ENCODE results near the gene POLR1F.
"Not testable (repeated sequence)": the region's sequence is repeated elsewhere in the genome, so short reads cannot be mapped to it uniquely, and the experiment has no call there.

Gene POLR1F

DNA sequence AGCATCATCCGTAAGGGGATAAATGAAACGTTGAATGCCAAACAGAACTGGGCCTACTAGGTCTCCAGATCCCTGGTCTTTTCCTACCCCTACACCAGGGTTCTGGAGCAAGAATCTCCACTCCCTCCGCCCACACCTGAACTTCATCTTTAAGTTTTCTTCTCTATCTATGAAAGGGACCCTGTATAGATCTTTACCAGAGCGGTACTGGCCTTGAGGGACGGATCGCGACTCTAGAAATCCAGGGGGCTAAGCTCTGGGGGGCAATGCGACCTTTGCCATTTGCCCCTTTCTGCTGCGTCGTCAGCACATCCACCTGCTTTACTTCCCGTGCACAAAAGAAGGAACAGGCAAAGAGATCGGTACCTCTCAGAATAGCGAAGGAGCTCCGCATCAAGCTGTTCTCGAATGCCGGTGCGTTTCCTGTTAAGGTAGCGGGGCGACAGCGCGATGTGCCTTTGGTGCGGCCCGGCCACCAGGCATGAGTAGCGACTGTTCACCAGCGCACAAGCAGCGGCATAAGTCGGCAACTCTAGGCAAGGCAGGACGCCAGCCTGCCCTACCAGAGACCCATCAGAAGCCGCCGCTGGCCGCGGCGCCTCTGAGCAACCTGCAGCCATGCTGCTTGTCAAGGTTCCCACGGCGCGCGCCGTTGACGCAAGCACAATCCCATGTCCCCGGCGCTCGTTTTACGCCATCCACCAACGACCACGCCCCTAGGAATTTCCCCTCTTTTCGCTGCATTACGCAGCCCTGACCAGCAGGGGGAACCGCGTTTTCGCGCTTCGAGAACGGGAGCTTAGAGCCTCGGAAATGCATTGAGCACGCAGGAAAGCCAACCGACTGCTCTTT lies at the start of gene POLR1F:
POLR1F (minus strand) TSS at position 641 of the 852 bp plus-strand sequence; CDS start at position 620, 21 bp downstream.
- peak; percentile 96 for DNase-seq

GRCh38 chr7:19754521-19755116 lies 45.8 kb upstream of the POLR1F start:
- no peak for DNase-seq

GRCh38 chr7:19752020-19752419 lies 43.2 kb upstream of the POLR1F start:
- no peak for DNase-seq

GRCh38 chr7:19749658-19750057 lies 40.8 kb upstream of the POLR1F start:
- no peak for DNase-seq

DNA sequence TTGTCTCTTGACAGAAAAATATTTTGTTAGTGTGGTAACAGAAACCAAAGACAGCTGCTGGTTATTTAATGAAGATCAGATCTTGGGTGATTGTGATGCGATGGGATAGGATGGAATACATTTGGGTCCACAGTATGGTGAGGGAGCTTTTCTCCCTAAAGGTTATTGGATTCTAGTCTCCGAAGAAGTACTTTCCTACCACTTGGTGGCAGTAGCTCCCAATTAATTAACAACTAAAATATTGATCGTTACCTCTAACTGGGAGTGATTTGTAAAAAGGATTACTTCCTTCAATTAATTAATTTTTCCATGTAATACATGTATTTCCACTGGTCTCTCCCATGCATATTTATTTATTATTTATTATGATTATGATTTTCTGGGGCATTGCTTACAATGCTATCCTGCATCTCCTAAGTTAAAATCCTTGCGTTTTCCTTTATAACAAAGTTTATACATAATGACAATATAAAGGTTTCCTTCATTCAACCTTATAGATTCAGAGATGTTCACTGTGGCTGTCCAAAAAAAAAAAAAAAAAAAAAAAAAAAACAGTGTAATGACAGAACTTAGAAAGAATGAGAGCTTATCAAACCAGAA lies 39.0 kb upstream of the POLR1F start:
- no peak for DNase-seq

DNA sequence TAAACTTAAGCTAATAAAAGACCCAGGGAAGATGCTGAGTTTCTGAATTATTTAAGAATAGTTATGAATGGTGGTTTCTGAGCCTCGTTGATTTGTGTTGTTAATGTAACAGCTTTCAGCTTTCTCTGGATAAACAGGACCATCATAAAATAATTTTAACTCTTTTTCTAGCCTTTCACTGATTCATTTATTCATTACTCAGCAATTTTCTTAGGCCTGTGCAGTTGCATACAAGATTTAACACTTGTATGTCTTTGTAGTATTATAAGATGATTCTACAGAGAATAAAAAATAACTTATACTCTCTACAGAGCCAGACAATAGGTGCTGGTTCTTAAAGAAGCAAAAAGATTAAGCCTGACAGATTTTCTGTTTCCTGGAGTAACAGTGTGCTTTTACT lies 35.2 kb upstream of the POLR1F start:
- DNase-seq: no peak

DNA sequence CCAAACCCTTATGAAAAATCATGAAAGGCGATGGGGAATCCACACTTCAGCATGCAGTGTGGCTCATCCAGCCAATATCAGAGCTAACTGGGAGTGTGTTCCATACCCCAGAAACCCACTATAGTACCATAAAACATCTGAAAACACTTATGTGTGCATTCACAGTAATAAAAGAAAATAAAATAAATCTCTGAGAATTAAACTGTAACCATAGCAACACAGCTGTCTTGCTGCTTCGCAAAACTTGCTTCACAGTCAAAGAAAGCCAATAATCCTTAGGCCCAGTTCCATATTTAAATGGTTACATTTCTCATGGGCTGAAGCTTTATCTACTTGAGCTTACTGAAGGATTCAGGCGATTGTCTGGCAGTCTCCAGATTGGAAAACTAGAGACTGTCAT lies 19.9 kb upstream of the POLR1F start:
- no peak for DNase-seq

- DNase-seq: no peak
Observed at GRCh38 chr7:19725770-19726169, 16.9 kb upstream of the POLR1F start.

DNA sequence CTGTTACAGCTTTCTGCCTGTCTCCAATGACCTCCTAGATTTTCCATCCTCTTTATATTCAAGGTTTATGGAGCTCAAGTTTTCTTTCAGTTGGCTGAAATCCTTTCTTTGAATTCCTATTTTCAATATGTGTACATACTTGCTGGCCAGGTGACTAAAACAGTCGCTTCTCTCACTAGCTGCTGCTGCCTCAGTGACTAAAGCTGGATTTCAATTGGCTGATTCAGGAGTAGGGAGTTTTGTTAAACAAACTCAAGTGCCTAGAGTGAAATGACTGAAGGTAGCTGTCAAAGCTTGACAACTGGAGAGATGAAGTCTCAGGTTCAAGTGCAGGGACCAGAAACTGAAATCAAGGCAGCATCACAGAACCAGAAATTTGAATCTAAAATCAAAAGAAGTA lies 6.7 kb upstream of the POLR1F start:
- no peak for DNase-seq

- no peak for DNase-seq
Observed at GRCh38 chr7:19713676-19714075, 4.8 kb upstream of the POLR1F start.

GRCh38 chr7:19709249-19709578 lies 377 bp upstream of the POLR1F start:
- no peak for DNase-seq

- no peak for DNase-seq
Observed at GRCh38 chr7:19707240-19707639, 1.6 kb downstream of the POLR1F start.

DNA sequence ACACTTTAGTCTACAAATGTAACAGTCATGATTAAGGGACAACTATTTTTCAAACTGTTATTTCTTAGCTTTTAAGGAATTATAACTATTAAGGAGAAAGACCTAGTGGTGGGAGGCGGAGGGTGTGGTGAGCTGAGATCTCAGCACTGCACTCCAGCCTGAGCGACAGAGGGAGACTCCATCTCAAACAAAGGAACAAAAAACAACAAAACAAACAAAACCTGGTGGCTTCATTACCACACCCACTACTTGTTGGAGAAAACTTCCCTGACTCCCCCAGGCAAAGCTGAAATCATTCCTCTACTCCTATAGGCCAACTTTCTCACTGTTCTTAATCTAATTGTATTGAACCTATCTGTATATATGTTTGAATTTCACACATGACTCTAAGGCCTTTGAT lies 3.2 kb downstream of the POLR1F start:
- DNase-seq: no peak

DNA sequence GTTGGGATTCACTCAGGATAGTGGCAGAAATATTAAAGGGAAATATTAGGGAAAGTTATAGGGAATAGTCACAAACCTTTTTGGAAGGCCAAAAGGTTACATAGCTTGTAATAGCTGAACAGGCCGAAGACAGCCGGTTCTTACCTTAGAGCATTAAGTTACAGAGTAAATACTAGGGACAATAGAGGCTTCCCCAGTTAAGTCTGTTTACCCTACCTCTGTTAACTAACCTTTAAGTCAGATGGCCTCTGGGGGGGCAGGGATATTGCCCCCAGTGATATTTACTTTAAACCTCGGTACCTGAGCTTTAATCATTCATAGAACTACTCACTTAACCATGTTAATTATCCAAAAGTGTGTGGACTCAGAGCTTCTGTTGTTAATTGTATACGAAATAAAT lies 7.4 kb downstream of the POLR1F start:
- no peak for DNase-seq

GRCh38 chr7:19700936-19701335 lies 7.9 kb downstream of the POLR1F start:
- no peak for DNase-seq

GRCh38 chr7:19698331-19698730 lies 10.5 kb downstream of the POLR1F start:
- DNase-seq: no peak

DNA sequence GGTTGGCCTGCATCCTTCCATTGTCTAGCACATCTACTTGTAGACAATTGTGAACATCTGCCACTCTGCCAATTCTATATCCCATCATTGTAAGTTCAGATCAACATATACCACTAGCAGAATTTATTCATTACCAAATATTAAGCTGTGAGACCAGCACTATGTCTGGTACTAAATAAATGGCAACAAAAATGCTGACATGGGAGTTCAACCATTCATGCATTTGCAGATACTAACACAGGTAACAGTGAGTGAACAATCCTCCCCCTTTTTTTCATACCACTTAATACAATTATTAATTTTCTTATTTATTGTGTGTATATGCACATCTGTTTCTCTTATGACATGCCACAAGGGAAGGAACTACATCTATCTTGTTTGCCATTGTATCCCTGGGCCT lies 11.9 kb downstream of the POLR1F start:
- no peak for DNase-seq

GRCh38 chr7:19692111-19692828 lies 16.6 kb downstream of the POLR1F start:
- no peak for DNase-seq

GRCh38 chr7:19690736-19691135 lies 18.1 kb downstream of the POLR1F start:
- no peak for DNase-seq

- not testable (repeated sequence) for DNase-seq
Observed at GRCh38 chr7:19689130-19689529, 19.7 kb downstream of the POLR1F start.

DNA sequence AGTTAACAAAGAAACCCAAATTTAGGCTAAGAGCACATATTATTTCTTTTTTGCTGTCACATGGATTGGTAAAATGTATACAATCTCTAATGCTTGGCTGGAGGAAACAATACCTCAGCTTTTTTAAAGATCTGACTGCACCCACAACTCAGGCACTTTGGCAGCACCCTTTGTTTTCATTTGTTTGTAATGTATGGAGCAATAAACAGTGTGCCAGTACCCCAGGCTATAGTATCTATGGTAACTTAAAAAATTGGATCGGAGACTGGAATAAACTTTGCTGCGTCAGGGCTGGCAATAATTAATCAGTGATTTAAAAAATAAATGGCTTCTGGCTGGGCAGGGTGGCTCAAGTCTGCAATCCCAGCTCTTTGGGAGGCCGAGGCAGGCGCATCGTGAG lies 27.2 kb downstream of the POLR1F start:
- no peak for DNase-seq

GRCh38 chr7:19677180-19677579 lies 31.7 kb downstream of the POLR1F start:
- no peak for DNase-seq

DNA sequence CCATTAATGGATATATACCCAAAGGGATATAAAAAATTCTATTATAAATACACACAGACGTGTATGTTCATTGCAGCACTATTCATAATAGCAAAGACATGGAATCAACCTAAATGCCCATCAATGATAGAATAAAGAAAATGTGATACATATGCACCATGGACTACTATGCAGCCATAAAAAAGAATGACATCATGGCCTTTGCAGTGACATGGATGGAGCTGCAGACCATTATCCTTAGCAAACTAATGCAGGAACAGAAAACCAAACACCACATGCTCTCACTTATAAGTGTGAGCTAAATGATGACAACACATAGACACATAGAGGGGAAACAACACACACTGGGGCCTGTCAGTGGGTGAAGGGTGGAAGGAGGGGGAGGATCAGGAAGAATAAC lies 33.0 kb downstream of the POLR1F start:
- DNase-seq: no peak

All from activated T-cell treated with anti-CD3 and anti-CD28 coated beads, Interleukin-2, amount 50 U/mL, for 1 hour (primary cell).